GM12878 (cell line): Measurements from ENCODE around the gene AP1S1. TPM values are rescaled to one million over a fixed set of nuclear protein-coding genes. Genes with fewer than 3 reads are reported as not detected.

Experiments
- CREM ChIP-seq: IDR thresholded peaks from 2 replicates; pipeline ENCODE4 v1.6.1; 2014; ENCODE audit warnings: antibody characterized with exemption, low read depth
- EGR1 ChIP-seq, 2 experiments: IDR thresholded peaks; 1 replicate in 1 of 2; 2 replicates in 1 of 2; pipeline ENCODE4 v1.6.1; 2011 to 2012; ENCODE audit warnings: low read depth in 2 of 2, low read length in 2 of 2, borderline replicate concordance in 1 of 2, mild to moderate bottlenecking in 1 of 2, moderate library complexity in 1 of 2
- FOXK2 ChIP-seq: fragments of 450-650 bp; IDR thresholded peaks from 2 replicates; pipeline ENCODE4 v1.6.1; 2017; ENCODE audit warnings: mild to moderate bottlenecking, moderate library complexity
- IRF3 ChIP-seq: fragments of 450-650 bp; IDR thresholded peaks from 2 replicates; pipeline ENCODE4 v1.6.1; 2014; ENCODE audit warnings: mild to moderate bottlenecking
- KLF5 ChIP-seq: fragments of 450-650 bp; IDR thresholded peaks from 2 replicates; pipeline ENCODE4 v1.6.1; 2014; ENCODE audit warnings: mild to moderate bottlenecking; ENCODE audit not compliant: partially characterized antibody
- MEF2B ChIP-seq: fragments of 450-650 bp; IDR thresholded peaks from 2 replicates; pipeline ENCODE4 v1.6.1; 2018; ENCODE audit warnings: mild to moderate bottlenecking, moderate library complexity; ENCODE audit not compliant: partially characterized antibody, poor library complexity, severe bottlenecking
- MYC ChIP-seq: IDR thresholded peaks from 2 replicates; pipeline ENCODE4 v1.6.1; 2011; ENCODE audit warnings: mild to moderate bottlenecking, low read length, moderate library complexity, inconsistent platforms; ENCODE audit not compliant: insufficient read depth, insufficient replicate concordance, insufficient read length, severe bottlenecking
- NBN ChIP-seq: fragments of 450-650 bp; IDR thresholded peaks from 2 replicates; pipeline ENCODE4 v1.6.1; 2016
- NFXL1 ChIP-seq: fragments of 450-650 bp; IDR thresholded peaks from 2 replicates; pipeline ENCODE4 v1.6.1; 2017; ENCODE audit warnings: antibody characterized with exemption, mild to moderate bottlenecking, borderline replicate concordance
- NFYA ChIP-seq: IDR thresholded peaks from 2 replicates; pipeline ENCODE4 v1.6.1; 2011; ENCODE audit warnings: low read depth, mild to moderate bottlenecking, low read length, improper control_type of control experiment, borderline replicate concordance
- NR2C1 ChIP-seq: fragments of 450-650 bp; IDR thresholded peaks from 2 replicates; pipeline ENCODE4 v1.6.1; 2017; ENCODE audit warnings: antibody characterized with exemption, mild to moderate bottlenecking, moderate library complexity
- NR2F1 ChIP-seq: fragments of 450-650 bp; conservative IDR thresholded peaks from 2 replicates; pipeline ENCODE4 v1.6.1; 2017; ENCODE audit warnings: mild to moderate bottlenecking
- NRF1 ChIP-seq: conservative IDR thresholded peaks from 2 replicates; pipeline ENCODE4 v1.6.1; 2011; ENCODE audit warnings: mild to moderate bottlenecking, low read depth, low read length, improper control_type of control experiment
- PKNOX1 ChIP-seq: fragments of 450-650 bp; IDR thresholded peaks from 2 replicates; pipeline ENCODE4 v1.6.1; 2016; ENCODE audit warnings: mild to moderate bottlenecking
- RBBP5 ChIP-seq: fragments of 200-600 bp; sonication (generic); conservative IDR thresholded peaks from 2 replicates; pipeline ENCODE4 v1.6.1; 2016
- RFX5 ChIP-seq: IDR thresholded peaks from 2 replicates; pipeline ENCODE4 v1.6.1; 2011; ENCODE audit warnings: low read depth, low read length, improper control_type of control experiment
- RUNX3 ChIP-seq: IDR thresholded peaks from 2 replicates; pipeline ENCODE4 v1.6.1; 2012; ENCODE audit warnings: low read length, inconsistent platforms
- SKIL ChIP-seq: fragments of 450-650 bp; IDR thresholded peaks from 2 replicates; pipeline ENCODE4 v1.6.1; 2017; ENCODE audit warnings: mild to moderate bottlenecking, low read depth, inconsistent platforms; ENCODE audit not compliant: poor library complexity, severe bottlenecking
- SP1 ChIP-seq: IDR thresholded peaks from one replicate; pipeline ENCODE4 v1.6.1; 2011; ENCODE audit warnings: low read depth, low read length
- SRF ChIP-seq, 2 experiments: IDR thresholded peaks; 2 replicates each; pipeline ENCODE4 v1.6.1; 2011; ENCODE audit warnings: low read depth in 2 of 2, low read length in 2 of 2, mild to moderate bottlenecking in 1 of 2, moderate library complexity in 1 of 2
- SUZ12 ChIP-seq: fragments of 200-600 bp; sonication (generic); IDR thresholded peaks from one replicate; pipeline ENCODE4 v1.6.1; 2018; ENCODE audit warnings: antibody characterized with exemption, mild to moderate bottlenecking; ENCODE audit not compliant: unreplicated experiment
- TCF12 ChIP-seq: IDR thresholded peaks from 2 replicates; pipeline ENCODE4 v1.6.1; 2011; ENCODE audit warnings: low read depth, mild to moderate bottlenecking, low read length
- ZNF687 ChIP-seq: fragments of 450-650 bp; IDR thresholded peaks from 2 replicates; pipeline ENCODE4 v1.6.1; 2017; ENCODE audit warnings: mild to moderate bottlenecking, moderate library complexity
- ZSCAN29 ChIP-seq: fragments of 450-650 bp; IDR thresholded peaks from 2 replicates; pipeline ENCODE4 v1.6.1; 2017; ENCODE audit warnings: mild to moderate bottlenecking, moderate library complexity
- polyA plus RNA-seq, 11 experiments: library from polyadenylated mRNA; depleted of rRNA in 4 of 11; unstranded in 6 of 11; stranded (reverse) in 5 of 11; fragments of >200 nt; fragmentation: Nextera tagmentation in 4 of 11; fragmentation: Illumina TruSeq in 1 of 11; extraction: Ambion mirVana in 4 of 11; extraction: Trizol in 1 of 11; gene quantifications; 1 replicate in 1 of 11; 2 replicates in 10 of 11; pipeline versions ENCODE4 v1.2.1 to v1.2.3, GENCODE V29; 2011 to 2016; ENCODE audit warnings: inconsistent platforms in 2 of 11, missing spikeins in 2 of 11, low read depth in 1 of 11
- total RNA-seq, 4 experiments: library from RNA; depleted of rRNA in 3 of 4; stranded (reverse); fragments of >200 nt in 3 of 4; fragmentation: Illumina TruSeq in 1 of 4; extraction: Trizol in 1 of 4; gene quantifications; 2 replicates each; pipeline versions ENCODE4 v1.2.1 to v1.2.3, GENCODE V29; 2013 to 2021

AP1S1 gene
- total and polyA plus RNA-seq, 10 of the 15 experiments (the other 5 are each of a cell fraction or from before 2014, with no cell fraction given): 2.5 to 121 (median 54.9) TPM

GRCh38 chr7:101108330-101108857 is 45.9 kb upstream of the AP1S1 start (continued):
- TF ChIP-seq ZNF687: peak; percentile 89
- no peak for TF ChIP-seq RBBP5
- no peak for TF ChIP-seq PKNOX1
- TF ChIP-seq NR2C1: peak; percentile 86
- TF ChIP-seq IRF3: no peak
- TF ChIP-seq CREM: peak; percentile 55; the same call in 1 of the 2 replicates
- TF ChIP-seq RFX5: no peak
- no peak for TF ChIP-seq KLF5
- TF ChIP-seq SRF (IDR thresholded peaks at IDR 0.05; ENCODE audit: low read depth in 2 of 2, low read length in 2 of 2): 0 out of 4 replicates have a peak, but pooled peaks of 1 of the 2 experiments have one; percentile 42
- TF ChIP-seq RUNX3: peak; percentile 41; the same call in 1 of the 2 replicates
- TF ChIP-seq ZSCAN29: no peak
- no peak for TF ChIP-seq FOXK2
- TF ChIP-seq NR2F1: peak; percentile 93
- TF ChIP-seq MYC: no peak
- peak; percentile 15 for TF ChIP-seq SP1
- TF ChIP-seq SUZ12: no peak
- no peak for TF ChIP-seq NRF1
- peak; percentile 63 for TF ChIP-seq SKIL
- peak; percentile 78 for TF ChIP-seq NBN
- TF ChIP-seq NFYA: no peak
- no peak for TF ChIP-seq NFXL1
- TF ChIP-seq TCF12: peak; percentile 81
- peak in 1 of 2 experiments; percentile 70; a peak in 2 of 3 replicates for TF ChIP-seq EGR1 (IDR thresholded peaks at IDR 0.05; ENCODE audit: borderline replicate concordance in 1 of 2, low read depth in 2 of 2, low read length in 2 of 2)
- TF ChIP-seq MEF2B: peak; percentile 78
